GM19238 (cell line): ENCODE data around the gene POLR2C.
"Not testable (repeated sequence)": the region's sequence is repeated elsewhere in the genome, so short reads cannot be mapped to it uniquely, and the experiment has no call there.

Experiments
- DNase-seq: peaks from one replicate; pipeline ENCODE4 v3.0.0; 2011; ENCODE audit warnings: low spot score; ENCODE audit not compliant: insufficient read length

The POLR2C gene

GRCh38 chr16:57478396-57479204 lies 16.1 kb downstream of the POLR2C start:
- DNase-seq, result no peak

- DNase-seq, result no peak
Measured at GRCh38 chr16:57479205-57479975, 16.9 kb downstream of the POLR2C start.

- no peak for DNase-seq
Measured at GRCh38 chr16:57479976-57480753, 17.7 kb downstream of the POLR2C start.

- no peak for DNase-seq
Measured at GRCh38 chr16:57480754-57481230, 18.3 kb downstream of the POLR2C start.

GRCh38 chr16:57481421-57481820 lies 18.9 kb downstream of the POLR2C start:
- no peak for DNase-seq

GRCh38 chr16:57482845-57483545 lies 20.5 kb downstream of the POLR2C start:
- no peak for DNase-seq

GRCh38 chr16:57483725-57484514 lies 21.4 kb downstream of the POLR2C start:
- DNase-seq, result no peak

GRCh38 chr16:57484515-57485005 lies 22.1 kb downstream of the POLR2C start:
- no peak for DNase-seq

- no peak for DNase-seq
Measured at GRCh38 chr16:57485091-57485915, 22.8 kb downstream of the POLR2C start.

GRCh38 chr16:57485916-57486857 lies 23.7 kb downstream of the POLR2C start, which contains the start of gene DOK4:
Gene DOK4, minus strand, starts transcription at chr16:57486493. Its CDS starts 6,986 bp downstream, at chr16:57479507.
- DNase-seq, result peak; percentile 95

- DNase-seq, result no peak
Measured at GRCh38 chr16:57486858-57487834, 24.7 kb downstream of the POLR2C start.

GRCh38 chr16:57489229-57489628 lies 26.8 kb downstream of the POLR2C start:
- DNase-seq, result no peak

- no peak for DNase-seq
Measured at GRCh38 chr16:57493767-57494166, 31.3 kb downstream of the POLR2C start.

- no peak for DNase-seq
Measured at GRCh38 chr16:57497121-57497520, 34.6 kb downstream of the POLR2C start.

GRCh38 chr16:57498031-57498430 lies 35.6 kb downstream of the POLR2C start:
- DNase-seq, result no peak

GRCh38 chr16:57499941-57500340 lies 37.5 kb downstream of the POLR2C start:
- DNase-seq, result not testable (repeated sequence)
